HUES6 (cell line): Measurements from ENCODE around the gene CRKL.
A peak's percentile ranks its signal among the peaks of the same experiment; 100 is the strongest.

Source experiments
- H3K27ac ChIP-seq: 2 replicates; pipeline ENCODE4 v1.7.0; 2013; ENCODE audit warnings: low read depth, mild to moderate bottlenecking, low read length, inconsistent platforms
- H3K27me3 ChIP-seq: 2 replicates; pipeline ENCODE4 v1.6.1; 2013; ENCODE audit warnings: low read length; ENCODE audit not compliant: control insufficient read depth, insufficient read depth
- H3K36me3 ChIP-seq: 2 replicates; pipeline ENCODE4 v1.6.1; 2013; ENCODE audit warnings: low read length; ENCODE audit not compliant: control insufficient read depth, insufficient read depth
- H3K4me1 ChIP-seq: 2 replicates; pipeline ENCODE4 v1.6.1; 2013; ENCODE audit warnings: low read length; ENCODE audit not compliant: control insufficient read depth, insufficient read depth
- H3K4me3 ChIP-seq: 2 replicates; pipeline ENCODE4 v1.5.1; 2013; ENCODE audit warnings: low read depth, low read length
- H3K9ac ChIP-seq: one replicate; pipeline ENCODE4 v1.6.1; 2013; ENCODE audit warnings: mild to moderate bottlenecking, low read length
- H3K9me3 ChIP-seq: 2 replicates; pipeline ENCODE4 v1.6.1; 2013; ENCODE audit warnings: low read depth, low read length; ENCODE audit not compliant: control insufficient read depth, insufficient read depth

The CRKL gene

GRCh38 chr22:20996598-20997535 lies 79.7 kb downstream of the CRKL start:
- Histone ChIP-seq H3K9me3 (no peaks in the 10 kb centered on the region), H3K27ac (no peak overlapping the region), H3K9ac (no peak overlapping the region), H3K27me3 (no peaks in the 10 kb centered on the region), H3K36me3 (peaks cover 67% of the 10 kb centered on the region), H3K4me3 (no peak overlapping the region), H3K4me1 (peaks cover 5% of the 10 kb centered on the region; the same call in 1 of the 2 replicates)

- peaks cover 58% of the 10 kb centered on the region for H3K36me3 ChIP-seq
- peaks cover 5% of the 10 kb centered on the region; the same call in 1 of the 2 replicates for H3K4me1 ChIP-seq
- no peak overlapping the region for H3K27ac ChIP-seq
- H3K9me3 ChIP-seq: no peaks in the 10 kb centered on the region
- no peak overlapping the region for H3K4me3 ChIP-seq
- H3K27me3 ChIP-seq: no peaks in the 10 kb centered on the region
- H3K9ac ChIP-seq: no peak overlapping the region
Measured at GRCh38 chr22:20997536-20998257, 80.5 kb downstream of the CRKL start.

- no peaks in the 10 kb centered on the region for H3K27me3 ChIP-seq
- H3K9me3 ChIP-seq: no peaks in the 10 kb centered on the region
- H3K4me3 ChIP-seq: no peak overlapping the region
- H3K27ac ChIP-seq: no peak overlapping the region
- H3K4me1 ChIP-seq: peaks cover 10% of the 10 kb centered on the region
- H3K9ac ChIP-seq: no peak overlapping the region
- H3K36me3 ChIP-seq: peaks cover 49% of the 10 kb centered on the region
Measured at GRCh38 chr22:20998411-20999336, 81.5 kb downstream of the CRKL start.

- Histone ChIP-seq H3K4me1 (peaks cover 10% of the 10 kb centered on the region), H3K4me3 (no peak overlapping the region), H3K9me3 (no peaks in the 10 kb centered on the region), H3K27ac (no peak overlapping the region), H3K27me3 (no peaks in the 10 kb centered on the region), H3K36me3 (peaks cover 40% of the 10 kb centered on the region), H3K9ac (no peak overlapping the region)
Measured at GRCh38 chr22:20999350-21000206, 82.4 kb downstream of the CRKL start.

- H3K4me1 ChIP-seq: peaks cover 10% of the 10 kb centered on the region
- peaks cover 40% of the 10 kb centered on the region for H3K36me3 ChIP-seq
- no peaks in the 10 kb centered on the region for H3K9me3 ChIP-seq
- H3K27ac ChIP-seq: no peak overlapping the region
- H3K27me3 ChIP-seq: no peaks in the 10 kb centered on the region
- H3K9ac ChIP-seq: peak overlapping the region; percentile 95
- H3K4me3 ChIP-seq: peak overlapping the region; percentile 83
Measured at GRCh38 chr22:21000207-21000986, 83.2 kb downstream of the CRKL start.

GRCh38 chr22:21000987-21001600 lies 83.9 kb downstream of the CRKL start:
- Histone ChIP-seq H3K4me1 (peaks cover 10% of the 10 kb centered on the region), H3K36me3 (peaks cover 34% of the 10 kb centered on the region), H3K9me3 (no peaks in the 10 kb centered on the region), H3K27ac (peak overlapping the region; percentile 87), H3K27me3 (no peaks in the 10 kb centered on the region), H3K9ac (peak overlapping the region; percentile 95), H3K4me3 (peak overlapping the region; percentile 83)

- H3K9ac ChIP-seq: peak within 1 kb of the TSS; percentile 95
- H3K4me1 ChIP-seq: peaks cover 10% of the 10 kb centered on the region
- H3K27me3 ChIP-seq: no peaks in the 10 kb centered on the region
- peaks cover 27% of the 10 kb centered on the region for H3K36me3 ChIP-seq
- H3K27ac ChIP-seq: peak within 1 kb of the TSS; percentile 87
- H3K9me3 ChIP-seq: no peaks in the 10 kb centered on the region
- peak within 1 kb of the TSS; percentile 83 for H3K4me3 ChIP-seq
Measured at GRCh38 chr22:21001601-21002325, 84.6 kb downstream of the CRKL start, which contains the start of gene THAP7. Gene THAP7 (minus strand): TSS chr22:21002118. CDS start chr22:21001911, 207 bp downstream.
